GM19397 (cell line): ENCODE data around the gene DERA.
"Not testable (repeated sequence)": the region's sequence is repeated elsewhere in the genome, so short reads cannot be mapped to it uniquely, and the experiment has no call there.

Source experiments
- ATAC-seq: cut with Tn5 transposase; IDR thresholded peaks from one replicate; pipeline ENCODE4 v1.9.1; 2021; ENCODE audit warnings: mild to moderate bottlenecking, moderate library complexity; ENCODE audit not compliant: unreplicated experiment

Gene DERA

DNA sequence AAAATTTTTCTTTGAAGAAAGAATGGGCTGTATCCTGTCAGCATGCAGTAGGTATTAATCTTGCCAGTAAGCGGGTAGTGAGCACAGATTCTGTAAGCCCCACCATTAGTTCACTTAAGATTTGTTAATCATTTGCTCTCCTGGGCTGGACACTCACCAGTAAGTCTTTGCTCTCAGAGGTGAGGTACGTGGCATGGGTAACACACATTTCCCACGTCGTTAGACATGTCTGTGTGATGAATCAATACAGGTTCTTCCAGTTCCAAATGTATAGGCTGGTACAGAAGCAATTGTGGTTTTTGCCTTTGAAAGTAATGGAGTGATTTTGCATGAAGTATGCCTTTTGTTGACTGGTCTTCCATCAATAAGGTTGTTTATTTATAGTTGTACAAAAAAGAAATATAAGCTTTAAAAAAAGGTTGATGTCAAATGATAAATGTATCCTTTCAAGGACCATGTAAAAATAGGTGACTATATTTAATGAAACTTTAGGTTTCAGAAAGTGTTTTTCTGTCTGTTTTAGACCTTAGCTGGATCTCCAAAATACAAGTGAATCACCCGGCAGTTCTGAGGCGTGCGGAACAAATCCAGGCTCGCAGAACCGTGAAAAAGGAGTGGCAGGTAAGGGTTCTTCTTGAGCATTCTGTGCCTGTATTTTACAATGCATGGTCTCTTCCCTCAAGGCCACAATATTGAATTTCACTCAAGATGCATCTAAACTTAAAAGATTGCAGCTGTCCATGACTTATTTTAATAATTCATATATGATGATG is 45.5 kb downstream of the DERA start:
- no peak for ATAC-seq

DNA sequence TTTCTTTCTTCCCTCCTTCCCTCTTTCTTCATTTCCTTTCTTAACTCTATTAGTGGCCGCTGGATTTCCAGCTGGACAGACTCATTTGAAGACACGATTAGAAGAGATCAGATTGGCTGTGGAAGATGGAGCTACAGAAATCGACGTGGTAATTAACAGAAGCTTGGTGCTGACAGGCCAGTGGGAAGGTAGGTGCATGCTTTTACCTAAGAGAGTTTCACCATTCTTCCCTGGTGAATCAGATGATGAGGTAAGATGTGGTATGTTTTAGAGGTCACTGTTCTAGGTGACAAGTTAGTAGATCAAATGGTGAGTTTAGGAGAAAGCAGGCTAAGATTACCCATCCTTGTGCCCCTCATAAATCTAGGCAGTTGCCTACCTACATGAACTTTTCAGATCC is 51.6 kb downstream of the DERA start:
- no peak for ATAC-seq

DNA sequence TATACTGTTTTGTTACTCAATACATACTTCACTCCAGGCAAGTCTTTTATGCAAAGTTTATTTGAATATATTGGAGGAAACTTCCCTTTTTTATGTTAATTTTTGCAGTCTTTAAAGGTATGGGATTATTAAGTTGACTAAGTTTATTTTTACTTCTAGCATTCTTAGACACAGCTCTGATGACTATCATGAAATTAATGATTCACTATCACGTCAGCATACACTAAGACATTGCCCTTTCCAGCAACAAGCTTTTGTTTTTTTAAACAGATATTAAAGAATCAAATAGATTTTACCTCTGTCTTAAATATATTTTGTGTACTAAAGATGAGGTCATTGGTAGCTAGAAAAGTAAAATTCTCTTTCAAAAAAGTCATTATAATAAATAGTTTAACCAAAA is 52.1 kb downstream of the DERA start:
- no peak for ATAC-seq

DNA sequence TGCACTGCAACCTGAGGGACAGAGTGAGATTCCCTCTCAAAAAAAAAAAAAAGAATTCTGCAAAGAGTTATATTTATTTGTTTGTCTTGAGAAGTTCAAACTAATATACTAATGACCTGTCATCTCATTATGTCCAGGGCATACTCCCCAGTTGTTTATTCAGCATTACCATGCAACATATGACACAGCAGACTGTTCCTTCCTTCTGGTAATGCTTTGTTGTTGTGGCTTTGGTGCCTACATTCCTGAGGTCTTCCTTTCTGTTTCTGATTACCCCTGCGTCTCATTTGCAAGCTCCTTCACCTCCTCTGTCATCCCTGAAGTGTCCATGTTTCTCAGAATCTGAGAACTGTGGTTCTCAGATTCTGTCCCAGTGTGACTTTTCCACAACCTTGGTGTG is 55.3 kb downstream of the DERA start:
- ATAC-seq, result no peak

DNA sequence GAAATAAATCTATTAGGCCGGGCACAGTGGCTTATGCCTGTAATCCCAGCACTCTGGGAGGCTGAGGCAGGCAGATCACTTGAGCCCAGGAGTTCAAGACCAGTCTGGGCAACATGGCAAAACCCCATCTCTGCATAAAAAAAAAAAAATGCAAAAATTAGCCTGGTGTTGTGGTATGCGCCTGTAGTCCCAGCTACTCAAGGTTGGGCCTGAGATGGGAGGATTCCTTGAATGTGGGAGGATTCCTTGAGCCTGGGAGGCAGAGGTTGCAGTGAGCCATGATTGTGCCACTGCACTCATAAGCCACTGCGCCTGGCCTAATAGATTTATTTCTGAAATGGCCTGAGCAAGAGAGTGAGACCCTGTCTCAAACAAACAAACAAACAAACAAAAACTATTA is 55.9 kb downstream of the DERA start:
- ATAC-seq, result not testable (repeated sequence)

DNA sequence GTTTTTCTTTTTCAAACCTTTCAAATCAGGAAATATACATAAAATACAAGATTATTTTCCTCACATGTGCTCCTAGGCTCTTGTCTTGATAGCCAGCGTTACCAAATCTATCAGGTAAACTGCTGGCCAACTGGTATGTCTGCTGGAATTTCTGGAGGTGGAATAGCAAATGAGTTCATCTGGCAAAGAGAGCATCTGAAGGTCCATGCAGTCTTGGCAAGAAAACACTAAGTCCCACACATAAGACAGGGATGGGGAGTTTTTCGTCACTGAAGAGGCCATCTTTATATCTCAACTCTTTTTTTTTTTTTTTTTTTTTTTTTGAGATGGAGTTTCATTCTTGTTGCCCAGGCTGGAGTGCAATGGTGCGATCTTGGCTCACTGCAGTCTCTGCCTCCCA is 60.1 kb downstream of the DERA start:
- no peak for ATAC-seq

DNA sequence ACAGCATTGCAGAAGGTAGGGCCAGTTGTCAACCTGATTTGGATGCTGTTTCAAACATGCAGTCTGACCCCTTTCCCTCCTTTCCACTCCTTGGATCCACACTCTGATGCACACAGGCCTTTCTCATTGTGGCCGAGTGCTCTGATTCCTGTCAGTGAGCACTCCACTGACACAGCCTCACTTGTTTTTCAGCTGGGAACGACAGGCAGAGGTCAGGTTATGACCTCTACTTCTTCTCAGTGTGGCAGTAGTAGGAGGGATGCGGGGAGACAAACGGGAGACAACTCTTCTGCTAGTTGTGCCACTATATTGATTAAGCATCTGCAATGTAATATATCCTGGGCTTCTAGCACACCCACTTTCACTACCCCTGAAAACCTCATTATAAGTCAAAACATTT is 61.8 kb downstream of the DERA start:
- no peak for ATAC-seq

DNA sequence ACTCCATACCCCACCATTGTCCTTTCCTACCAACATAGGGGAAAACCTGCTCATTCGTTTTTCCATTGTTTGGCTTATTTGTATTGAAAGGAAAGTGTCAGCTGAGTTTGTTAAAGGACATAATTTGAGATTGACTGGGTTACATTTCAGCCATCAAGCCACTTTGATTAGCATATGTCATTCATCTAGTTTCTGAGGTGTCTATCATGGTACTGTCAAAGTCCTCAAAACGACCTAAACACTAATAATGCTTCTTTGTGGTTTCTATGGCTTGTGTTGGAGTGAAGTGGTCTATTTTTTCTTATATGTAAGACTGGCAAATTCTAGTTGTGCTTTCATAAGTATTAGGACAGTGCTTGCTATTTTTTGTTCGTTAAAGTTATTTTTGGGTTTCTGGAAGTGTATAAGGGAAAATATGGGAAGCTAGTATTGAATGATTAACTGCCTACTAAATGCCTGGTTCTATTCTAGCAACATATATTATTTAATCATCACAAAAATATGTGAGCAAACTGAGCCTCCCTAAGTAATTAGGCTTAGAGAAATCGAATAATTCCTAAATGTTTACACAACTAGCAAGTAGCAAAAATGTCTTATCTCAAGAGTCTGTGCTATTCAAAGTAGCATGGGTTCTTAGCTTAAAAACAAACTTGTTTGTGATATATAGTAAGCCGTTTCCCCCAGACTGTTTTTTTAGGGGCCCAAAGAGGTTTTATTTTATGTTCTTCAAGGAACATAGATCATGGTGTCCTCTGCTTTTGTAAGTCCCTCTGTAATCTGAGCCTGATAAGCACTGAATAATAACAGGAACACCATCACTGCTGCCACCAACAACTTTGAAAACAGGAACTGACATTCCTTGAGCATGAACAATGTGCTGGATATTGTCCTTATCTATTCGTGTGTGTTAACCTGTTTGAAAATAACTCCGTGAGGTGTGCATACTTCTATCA is 67.1 kb downstream of the DERA start:
- ATAC-seq, result no peak

DNA sequence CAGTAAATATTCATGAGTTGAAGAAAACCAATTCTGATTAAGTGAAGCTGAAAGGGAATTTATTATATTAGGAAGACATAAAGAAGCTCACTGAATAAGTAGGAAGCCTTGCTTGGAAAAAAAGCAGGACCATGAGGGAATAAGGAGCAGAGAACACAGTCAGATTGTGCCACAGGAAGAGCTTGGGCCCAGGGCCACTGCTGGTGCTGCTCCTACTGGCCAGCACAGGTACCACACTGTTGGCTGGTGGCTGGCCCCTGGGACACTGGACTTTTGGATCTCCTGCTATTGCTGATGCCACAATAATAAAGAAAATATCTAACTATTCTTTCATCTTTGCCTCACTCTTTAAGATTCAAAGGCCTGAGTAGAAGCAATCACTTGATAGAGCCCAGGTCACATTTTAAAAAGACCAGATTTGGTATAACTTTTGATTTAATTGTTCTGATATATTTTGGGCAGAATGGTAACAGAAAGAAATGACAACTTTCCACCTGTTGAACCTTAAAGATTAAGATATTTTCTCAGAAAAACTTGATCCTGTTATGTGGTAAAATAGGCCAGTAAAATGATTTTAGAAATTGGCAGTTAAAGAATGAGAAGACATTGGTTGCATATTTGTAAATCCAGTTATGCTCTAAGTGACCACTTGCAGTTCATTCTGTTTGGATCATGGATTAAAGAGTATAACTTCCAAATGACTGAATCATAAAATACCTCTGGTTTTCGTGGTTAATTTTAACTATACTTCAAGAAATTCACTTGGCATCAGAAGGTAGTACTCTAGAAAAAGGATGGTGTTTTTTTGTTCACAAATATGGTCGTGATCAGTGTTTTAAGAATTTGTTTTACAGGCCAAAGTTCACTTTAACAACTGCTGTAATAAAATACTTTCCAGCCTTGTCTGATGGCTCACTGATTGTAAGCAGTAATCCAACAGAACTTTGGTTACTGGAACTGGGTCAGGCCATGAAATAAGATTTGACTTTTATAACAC is 68.3 kb downstream of the DERA start:
- ATAC-seq, result no peak

DNA sequence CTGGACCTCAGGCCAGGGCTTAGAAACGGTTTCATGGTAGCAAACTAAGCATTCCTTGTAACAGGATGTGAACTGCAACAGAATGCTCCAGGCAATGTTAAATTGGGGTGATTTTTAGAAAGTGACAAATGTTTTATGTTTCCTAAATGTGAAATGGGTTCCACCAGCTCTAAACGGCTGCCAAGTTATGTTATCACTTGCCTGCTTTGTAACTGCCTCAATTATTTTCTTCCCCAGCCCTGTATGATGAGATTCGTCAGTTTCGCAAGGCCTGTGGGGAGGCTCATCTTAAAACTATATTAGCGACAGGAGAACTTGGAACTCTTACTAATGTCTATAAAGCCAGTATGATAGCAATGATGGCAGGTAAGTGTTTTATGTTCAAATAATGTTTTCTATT is 70.9 kb downstream of the DERA start:
- ATAC-seq, result no peak

DNA sequence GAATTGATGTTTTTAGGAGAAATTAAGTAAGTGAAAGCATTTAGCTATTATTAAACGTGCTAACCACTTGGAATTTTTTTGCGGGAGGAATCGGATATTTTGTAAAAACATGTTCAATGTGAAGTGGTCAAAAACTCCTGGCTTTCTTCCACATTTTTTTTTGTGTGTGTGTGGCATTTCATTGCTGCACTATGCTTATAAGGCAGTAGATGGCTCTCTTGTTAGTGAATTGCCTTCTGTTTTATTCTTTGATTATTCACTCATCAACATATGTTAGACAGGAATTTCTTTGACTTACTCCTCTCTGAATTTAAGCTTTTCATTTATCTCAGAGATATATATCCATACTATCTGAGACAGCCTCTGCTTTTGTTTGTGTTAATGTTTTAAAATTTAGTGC is 71.3 kb downstream of the DERA start:
- ATAC-seq, result no peak

DNA sequence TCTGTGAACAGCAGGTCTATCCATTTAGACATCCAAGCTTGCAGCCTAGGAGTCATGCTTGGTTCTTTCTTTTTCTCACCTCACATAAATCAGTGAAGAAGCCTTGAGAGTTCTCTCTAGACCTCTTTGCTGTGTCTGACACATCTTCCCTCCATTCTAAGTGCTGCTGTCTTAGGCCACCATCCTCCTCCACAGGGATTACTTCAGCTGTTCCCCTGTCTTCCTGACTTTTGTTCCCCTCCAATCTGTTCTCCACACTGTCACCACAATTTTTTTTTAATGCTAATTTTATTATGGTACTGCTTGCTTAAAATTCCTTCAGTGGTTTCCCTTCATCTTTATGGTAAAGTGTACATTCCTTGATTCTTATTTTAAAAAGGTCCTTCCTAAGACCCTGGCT is 71.8 kb downstream of the DERA start:
- no peak for ATAC-seq

DNA sequence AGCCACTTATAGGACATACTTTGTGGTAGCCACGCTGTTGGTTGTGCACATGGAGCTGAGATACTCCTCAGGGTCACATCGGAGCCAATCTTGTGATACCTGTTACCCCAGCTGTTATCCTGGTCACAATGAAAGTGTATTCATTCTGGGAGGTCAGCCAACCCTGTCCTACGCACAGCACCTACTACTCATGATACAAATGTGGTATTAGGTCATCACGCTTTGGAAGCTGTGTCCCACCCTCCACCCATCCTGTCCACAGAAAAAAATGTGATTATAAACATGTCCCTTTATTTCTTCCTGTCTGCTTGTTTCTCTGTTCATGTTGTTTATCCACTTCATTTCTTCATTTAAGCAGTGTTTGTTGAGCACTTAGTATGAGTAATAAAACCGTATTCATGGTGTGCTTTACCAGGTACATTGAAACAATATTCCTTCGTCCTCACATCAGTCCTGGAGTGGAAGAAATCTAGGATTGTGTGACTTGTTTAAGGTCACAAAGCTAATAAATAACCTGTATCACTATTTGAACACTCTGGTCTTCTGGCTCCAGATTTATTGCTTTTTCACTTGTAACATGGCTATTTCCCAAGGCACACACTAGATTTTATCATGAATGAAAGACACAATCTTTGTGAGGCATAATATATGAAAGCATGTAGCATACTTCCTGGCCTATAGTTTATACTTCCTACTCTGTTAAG is 73.1 kb downstream of the DERA start:
- no peak for ATAC-seq

DNA sequence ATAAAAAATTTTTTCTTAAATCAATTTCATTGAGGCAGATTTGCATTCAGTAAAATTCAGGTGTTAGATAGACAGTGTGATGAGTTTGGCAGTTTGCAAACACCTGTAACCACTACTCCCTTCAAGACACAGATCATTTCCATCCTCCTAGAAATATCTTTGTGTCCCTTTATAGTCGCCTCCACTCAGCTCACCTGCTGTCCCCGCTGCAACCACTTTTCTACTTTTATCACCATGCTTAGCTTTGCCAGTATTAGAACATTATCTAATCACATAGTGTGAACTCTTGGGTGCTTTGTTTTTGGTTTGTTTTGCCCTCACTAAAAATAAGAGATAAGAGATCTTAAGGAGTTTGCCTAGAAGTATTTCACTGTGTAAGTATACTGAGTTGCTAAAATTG is 73.8 kb downstream of the DERA start:
- no peak for ATAC-seq

DNA sequence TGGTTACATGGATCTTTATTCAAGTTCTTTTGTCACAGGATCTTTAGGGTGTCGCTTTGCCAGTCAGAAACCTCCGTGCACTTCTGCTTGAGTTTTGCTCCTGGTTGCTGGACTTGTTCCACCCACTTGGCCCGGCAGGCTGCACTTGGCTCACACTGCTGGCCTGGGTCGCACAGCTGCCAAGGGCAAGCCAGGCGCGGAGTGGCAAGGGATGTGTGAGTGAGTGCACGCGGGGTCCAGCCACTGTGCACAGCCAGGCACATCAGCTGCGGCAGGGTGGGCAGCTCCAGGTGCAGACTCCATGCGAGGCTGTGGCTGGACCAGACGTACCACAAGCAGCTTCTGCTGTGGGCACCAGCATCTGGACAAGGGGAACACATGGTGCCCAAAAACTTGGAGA is 76.6 kb downstream of the DERA start:
- ATAC-seq, result no peak

DNA sequence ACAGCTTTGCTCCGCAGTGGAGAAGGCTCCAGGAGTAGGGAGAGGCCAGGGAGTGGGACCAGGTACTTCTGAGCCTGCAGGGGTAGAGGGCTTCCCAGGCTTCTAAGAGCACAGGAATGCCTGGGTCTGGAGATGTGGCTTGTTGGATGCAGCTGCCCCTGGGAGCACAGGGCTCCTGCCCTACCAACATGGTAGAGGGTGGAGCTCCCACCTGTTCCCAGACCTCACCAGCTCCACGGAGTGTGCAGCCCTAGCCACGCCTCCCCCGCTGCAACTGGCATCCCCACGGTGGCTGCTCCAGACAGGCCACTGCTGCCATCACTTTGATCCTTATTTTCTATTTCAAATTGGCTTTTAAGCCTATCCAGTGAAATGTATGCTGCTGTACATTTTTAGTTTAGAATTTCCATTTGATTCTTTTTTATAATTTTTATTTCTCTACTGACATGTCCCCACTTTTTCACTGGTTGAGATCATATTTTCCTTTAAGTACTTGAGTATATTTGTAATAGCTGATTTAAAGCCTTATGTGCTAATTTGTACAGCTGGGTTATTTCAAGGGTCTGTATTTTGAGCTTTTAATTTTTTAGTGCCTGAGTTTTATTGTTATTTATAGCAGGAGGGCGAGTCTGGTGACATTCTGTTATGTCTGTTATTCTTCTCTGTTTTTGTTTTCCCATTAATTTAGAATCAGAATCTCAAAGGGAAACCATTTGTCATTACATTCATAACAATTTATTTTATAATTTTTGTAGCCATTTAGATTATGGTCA is 78.0 kb downstream of the DERA start:
- ATAC-seq, result no peak

DNA sequence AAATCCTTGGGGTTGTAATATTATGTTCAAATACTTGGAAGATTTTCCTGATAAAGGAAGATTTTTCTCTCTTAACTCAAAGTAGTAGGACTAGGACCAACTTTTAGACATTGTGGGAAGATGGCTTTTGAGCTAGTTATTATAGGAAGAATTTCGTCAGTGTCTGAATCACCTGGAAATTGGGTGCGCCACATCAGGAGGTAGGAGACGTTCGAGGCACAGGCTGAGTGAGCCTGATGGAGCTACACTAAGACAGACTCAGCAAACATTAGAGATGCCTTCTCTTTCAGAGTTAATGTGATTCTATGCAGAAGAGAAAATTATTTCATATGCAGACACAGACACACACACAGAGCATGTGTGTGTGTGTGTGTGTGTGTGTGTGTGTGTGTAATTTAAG is 84.7 kb downstream of the DERA start:
- no peak for ATAC-seq

DNA sequence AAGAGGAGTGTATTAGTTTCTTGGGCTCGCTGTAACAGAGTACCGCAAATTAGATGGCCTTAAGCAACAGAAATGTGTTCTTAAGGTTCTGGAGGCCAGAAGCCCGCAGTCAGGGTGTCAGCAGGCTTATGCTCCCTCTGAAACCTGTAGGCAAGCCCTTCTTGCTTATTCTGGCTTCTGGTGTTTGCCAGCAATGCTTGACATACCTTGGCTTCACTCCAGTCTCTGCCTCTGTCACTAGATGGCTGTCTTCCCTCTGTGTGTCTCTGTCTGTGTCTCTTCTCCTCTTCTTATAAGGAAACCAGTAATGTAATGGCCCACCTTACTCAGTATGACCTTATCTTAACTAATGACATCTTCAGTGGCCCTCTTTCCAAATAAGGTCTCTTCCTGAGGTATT is 85.1 kb downstream of the DERA start:
- no peak for ATAC-seq

DNA sequence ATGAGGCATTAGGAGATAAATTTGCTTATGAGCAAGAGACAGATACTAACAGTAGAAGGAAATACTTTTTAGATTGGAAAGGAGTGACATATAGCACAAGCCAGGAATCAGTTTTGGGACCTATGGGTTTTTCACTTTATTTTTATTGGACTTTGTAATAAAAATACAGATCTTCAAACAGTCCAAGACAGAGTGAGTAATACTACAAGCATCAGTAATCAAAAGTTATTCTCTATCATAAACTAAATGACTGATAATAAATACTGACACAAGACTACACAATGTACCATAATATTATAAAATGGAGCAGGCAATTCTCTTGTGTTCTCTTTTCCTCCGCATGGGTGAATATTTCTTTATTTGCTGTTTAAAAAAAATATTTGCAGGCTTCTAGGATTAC is 85.8 kb downstream of the DERA start:
- ATAC-seq, result no peak

DNA sequence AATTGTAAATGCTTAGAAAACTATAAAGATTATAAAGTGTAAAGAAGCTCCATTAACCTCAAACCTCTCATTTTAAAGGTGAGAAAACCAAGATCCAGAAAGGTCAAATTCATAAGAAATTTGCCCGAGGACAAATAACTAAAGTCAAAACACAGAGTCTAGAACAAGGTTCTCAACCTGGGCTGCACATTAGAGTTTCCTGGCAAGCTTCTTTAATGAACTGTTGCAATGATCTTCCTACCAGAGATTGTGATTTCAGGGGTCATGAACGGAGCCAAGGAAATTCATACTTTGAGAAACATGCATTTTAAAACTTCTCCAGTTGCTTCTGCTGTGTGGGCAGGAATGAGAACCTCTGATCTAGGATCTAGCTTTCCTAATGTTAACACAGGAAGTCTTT is 86.8 kb downstream of the DERA start:
- ATAC-seq, result no peak
